ENCODE measurements around the gene MYH4. TPM values are rescaled to one million over a fixed set of nuclear protein-coding genes. Genes with fewer than 3 reads are reported as not detected.

MYH4 gene
- total and polyA plus RNA-seq, 2 of the 8 experiments (the other 6 are each of a cell fraction or from before 2014, with no cell fraction given) = not detected

DNA sequence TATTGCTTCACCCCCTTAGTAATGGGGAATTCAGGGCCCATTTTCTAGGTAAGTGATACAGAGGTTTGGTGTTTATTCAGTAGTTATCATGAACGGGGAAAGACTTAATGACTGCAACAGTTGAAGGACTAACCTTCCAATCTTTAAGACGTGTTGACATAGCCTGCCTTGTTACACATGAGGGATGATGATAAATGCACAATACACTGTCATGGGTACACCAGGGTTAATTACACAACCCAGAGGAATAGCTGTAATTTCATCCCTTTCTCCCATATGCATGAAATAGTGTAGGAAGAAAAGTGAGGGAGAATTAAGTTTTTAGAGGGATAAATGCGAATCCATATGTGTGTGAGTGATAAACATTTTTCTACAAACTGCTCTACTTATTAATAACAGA, 10.7 kb downstream of the MYH4 start:
- no peaks in the 10 kb centered on the region for H3K9me3 ChIP-seq (ENCODE audit: insufficient read depth in 2 of 2, low read depth in 1 of 2, low read length in 1 of 2)
- H3K79me2 ChIP-seq (ENCODE audit: control insufficient read depth in 1 of 2, insufficient read depth in 2 of 2, low read length in 2 of 2) = no peaks in the 10 kb centered on the region

More for the DNA sequence above, 10.7 kb downstream of the MYH4 start:
- no peak overlapping the region for H3K4me2 ChIP-seq (ENCODE audit: insufficient read depth in 1 of 2, low read depth in 2 of 2, low read length in 2 of 2)
- TF ChIP-seq TAF7 (optimal IDR thresholded peaks at IDR 0.05; ENCODE audit: borderline replicate concordance, low read depth, low read length) = no peak
- no peaks in the 10 kb centered on the region for H3K36me3 ChIP-seq (ENCODE audit: control insufficient read depth in 2 of 4, insufficient read depth in 4 of 4, low read length in 3 of 4)
- H3K56ac ChIP-seq (replicated peaks; ENCODE audit: insufficient read length, low read depth, low read length) = no peak overlapping the region
- H2AK5ac ChIP-seq (ENCODE audit: low read depth, low read length) = no peak overlapping the region
- WGBS, 2 experiments (ENCODE audit: extremely low coverage in 1 of 2, insufficient coverage in 1 of 2, insufficient read length in 1 of 2, insufficient replicate concordance in 2 of 2, low coverage in 1 of 2, low lambda C conversion rate in 2 of 2, missing lambda C conversion rate in 1 of 2) = 85 to 100% methylated on average over 1 to 3 of the region's 3 CpGs
- no peak overlapping the region for H2AFZ ChIP-seq (ENCODE audit: low read length)
- H2BK120ac ChIP-seq (replicated peaks; ENCODE audit: low read depth, low read length) = no peak overlapping the region
- no peak for DNase-seq (ENCODE audit: low read depth in 1 of 2, low spot score in 2 of 2)
- H3K4me1 ChIP-seq (replicated peaks in 1 of 4; ENCODE audit: control insufficient read depth in 3 of 4, insufficient read depth in 4 of 4, low read length in 3 of 4) = no peaks in the 10 kb centered on the region
- no peak overlapping the region for H3K23ac ChIP-seq (ENCODE audit: insufficient read length)
- no peak overlapping the region for H4K5ac ChIP-seq (ENCODE audit: insufficient read length, low read depth, low read length)
- H3K79me1 ChIP-seq (ENCODE audit: low read depth, low read length) = no peaks in the 10 kb centered on the region
- H4K20me1 ChIP-seq (replicated peaks in 1 of 2; ENCODE audit: control insufficient read depth in 1 of 2, insufficient read depth in 2 of 2, low read length in 2 of 2) = no peaks in the 10 kb centered on the region
- no peak overlapping the region for H2BK15ac ChIP-seq (ENCODE audit: low read length)
- POLR2A ChIA-PET (ENCODE audit: partially characterized antibody) = no interaction called here
- H4K91ac ChIP-seq (replicated peaks; ENCODE audit: insufficient read length, low read length) = no peak overlapping the region
- no peaks in the 10 kb centered on the region for H3K27me3 ChIP-seq (replicated peaks in 1 of 4; ENCODE audit: control insufficient read depth in 3 of 4, extremely low read depth in 1 of 4, insufficient read depth in 3 of 4, low read length in 3 of 4)
- H3K9ac ChIP-seq (replicated peaks in 1 of 4; ENCODE audit: extremely low read depth in 1 of 4, low read depth in 3 of 4, low read length in 3 of 4) = no peak overlapping the region
- H3K4me3 ChIP-seq (ENCODE audit: extremely low read depth in 1 of 4, insufficient read depth in 2 of 4, low read depth in 3 of 4, low read length in 4 of 4) = no peak overlapping the region
- no peak overlapping the region for H3K14ac ChIP-seq (ENCODE audit: insufficient read length)
- no peak overlapping the region for H3K27ac ChIP-seq (ENCODE audit: low read depth, low read length)
- no peaks in the 10 kb centered on the region for H3K23me2 ChIP-seq (ENCODE audit: low read depth, low read length)
- H2BK12ac ChIP-seq (ENCODE audit: low read depth, low read length) = no peak overlapping the region
- no peak for FAIRE-seq
- no peak overlapping the region for H3K4ac ChIP-seq (replicated peaks; ENCODE audit: insufficient read length, low read depth, low read length)
- no peak overlapping the region for H2BK20ac ChIP-seq (ENCODE audit: low read length)
- CTCF ChIA-PET (ENCODE audit: partially characterized antibody) = no interaction called here
- H3K18ac ChIP-seq (ENCODE audit: extremely low read depth, low read length) = no peak overlapping the region
- H2BK5ac ChIP-seq (ENCODE audit: low read depth, low read length) = no peak overlapping the region
- no peak overlapping the region for H4K8ac ChIP-seq (ENCODE audit: extremely low read depth, insufficient read depth, low read length)
